Subcutaneous adipose tissue (tissue), 4 donors: ENCODE results near the gene CD300LF. TPM values are rescaled to one million over a fixed set of nuclear protein-coding genes. Genes with fewer than 3 reads are reported as not detected.

Source experiments
- total RNA-seq, 4 donors: library from RNA; depleted of rRNA; stranded (reverse); fragments of >200 nt; gene quantifications; one replicate each; pipeline ENCODE4 v1.1.0, GENCODE V29; 2016
- TF ChIP-seq, protein P1 (sequence below): fragments of 450-650 bp; IDR thresholded peaks from one replicate; pipeline ENCODE4 v1.5.1; 2016; ENCODE audit warnings: low read depth, mild to moderate bottlenecking, control low read depth, antibody characterized with exemption, moderate library complexity

CD300LF gene
- total RNA-seq, 4 donors from 2014 or later = 0.98 to 6.8 (median 1.1) TPM; not detected in 1

DNA sequence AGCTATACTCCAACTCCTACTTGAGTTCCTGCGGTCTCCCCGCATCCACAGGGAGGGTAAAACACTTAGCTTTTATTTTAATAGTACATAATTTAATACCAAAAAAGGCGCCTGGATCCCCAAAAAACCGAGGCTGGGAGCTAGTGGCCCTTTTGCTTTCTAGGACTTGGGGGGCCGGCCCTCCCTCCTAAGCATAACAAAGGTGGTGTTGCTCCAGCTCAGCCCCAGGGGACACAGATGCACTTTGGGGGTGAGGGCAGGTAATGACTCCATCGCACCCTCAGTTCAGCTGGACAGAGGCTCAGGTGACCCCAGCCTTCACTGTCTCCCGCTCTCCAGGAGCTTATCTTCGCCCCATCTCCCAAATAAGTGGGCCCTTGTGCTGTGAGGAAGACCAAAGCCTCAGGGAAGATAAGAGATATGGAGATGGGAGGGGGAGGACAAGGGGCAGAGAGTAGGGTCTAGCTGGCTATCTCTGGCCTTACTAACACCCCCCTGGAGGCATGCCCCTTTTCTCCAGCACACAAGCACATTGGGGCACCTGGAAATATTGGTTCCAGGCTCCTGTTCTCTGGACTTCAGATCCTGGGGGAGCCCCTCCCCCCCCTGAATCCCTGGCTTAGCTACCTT is 32.9 kb upstream of the CD300LF start:
- TF ChIP-seq, protein P1, sequence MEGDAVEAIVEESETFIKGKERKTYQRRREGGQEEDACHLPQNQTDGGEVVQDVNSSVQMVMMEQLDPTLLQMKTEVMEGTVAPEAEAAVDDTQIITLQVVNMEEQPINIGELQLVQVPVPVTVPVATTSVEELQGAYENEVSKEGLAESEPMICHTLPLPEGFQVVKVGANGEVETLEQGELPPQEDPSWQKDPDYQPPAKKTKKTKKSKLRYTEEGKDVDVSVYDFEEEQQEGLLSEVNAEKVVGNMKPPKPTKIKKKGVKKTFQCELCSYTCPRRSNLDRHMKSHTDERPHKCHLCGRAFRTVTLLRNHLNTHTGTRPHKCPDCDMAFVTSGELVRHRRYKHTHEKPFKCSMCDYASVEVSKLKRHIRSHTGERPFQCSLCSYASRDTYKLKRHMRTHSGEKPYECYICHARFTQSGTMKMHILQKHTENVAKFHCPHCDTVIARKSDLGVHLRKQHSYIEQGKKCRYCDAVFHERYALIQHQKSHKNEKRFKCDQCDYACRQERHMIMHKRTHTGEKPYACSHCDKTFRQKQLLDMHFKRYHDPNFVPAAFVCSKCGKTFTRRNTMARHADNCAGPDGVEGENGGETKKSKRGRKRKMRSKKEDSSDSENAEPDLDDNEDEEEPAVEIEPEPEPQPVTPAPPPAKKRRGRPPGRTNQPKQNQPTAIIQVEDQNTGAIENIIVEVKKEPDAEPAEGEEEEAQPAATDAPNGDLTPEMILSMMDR = no peak

DNA sequence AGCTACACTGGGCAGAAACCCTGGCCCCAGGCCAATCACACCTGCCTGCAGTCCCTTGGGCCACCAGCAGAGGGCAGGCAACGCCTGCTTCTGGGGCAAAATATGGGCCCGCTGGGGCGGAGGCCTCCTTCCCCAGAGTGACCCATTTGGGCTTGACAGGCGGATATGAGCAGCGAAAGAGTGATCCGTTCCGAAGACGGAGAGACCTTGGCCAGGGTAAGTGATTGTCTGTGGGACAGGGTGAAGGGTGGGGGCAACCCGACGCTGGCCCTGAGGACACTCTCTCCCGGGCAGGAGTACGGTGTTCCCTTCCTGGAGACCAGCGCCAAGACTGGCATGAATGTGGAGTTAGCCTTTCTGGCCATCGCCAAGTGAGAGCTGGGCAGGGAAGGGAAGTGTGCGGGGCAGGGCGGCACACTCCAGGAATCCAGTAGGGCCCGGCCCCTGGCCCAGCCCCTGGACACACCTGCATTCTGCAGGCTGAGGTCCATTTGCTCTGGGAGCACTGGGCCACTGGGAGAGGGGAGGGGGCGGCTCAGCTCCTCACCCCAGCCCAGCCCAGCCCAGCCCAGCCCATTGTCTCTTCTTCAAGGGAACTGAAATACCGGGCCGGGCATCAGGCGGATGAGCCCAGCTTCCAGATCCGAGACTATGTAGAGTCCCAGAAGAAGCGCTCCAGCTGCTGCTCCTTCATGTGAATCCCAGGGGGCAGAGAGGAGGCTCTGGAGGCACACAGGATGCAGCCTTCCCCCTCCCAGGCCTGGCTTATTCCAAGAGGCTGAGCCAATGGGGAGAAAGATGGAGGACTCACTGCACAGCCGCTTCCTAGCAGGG is 32.2 kb upstream of the CD300LF start:
- TF ChIP-seq, protein P1 = no peak

DNA sequence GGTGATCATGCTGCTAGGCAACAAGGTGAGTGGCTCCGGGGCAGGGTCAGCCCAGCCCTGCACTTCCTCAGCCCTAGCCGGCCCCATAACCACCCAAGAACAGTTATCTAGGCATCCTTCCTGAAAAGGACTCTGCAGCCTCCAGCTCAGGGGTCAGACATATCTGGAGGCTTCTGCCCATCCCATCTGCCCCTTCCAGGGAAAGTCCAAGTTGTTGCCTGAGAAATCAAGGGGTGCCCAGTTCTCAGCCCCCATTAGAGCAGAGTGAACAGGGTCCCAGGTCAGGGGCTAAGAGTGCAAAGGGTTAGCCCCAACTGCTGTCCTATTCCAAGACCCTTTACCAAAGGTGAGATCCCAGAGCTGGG is 31.6 kb upstream of the CD300LF start:
- TF ChIP-seq, protein P1 = no peak

DNA sequence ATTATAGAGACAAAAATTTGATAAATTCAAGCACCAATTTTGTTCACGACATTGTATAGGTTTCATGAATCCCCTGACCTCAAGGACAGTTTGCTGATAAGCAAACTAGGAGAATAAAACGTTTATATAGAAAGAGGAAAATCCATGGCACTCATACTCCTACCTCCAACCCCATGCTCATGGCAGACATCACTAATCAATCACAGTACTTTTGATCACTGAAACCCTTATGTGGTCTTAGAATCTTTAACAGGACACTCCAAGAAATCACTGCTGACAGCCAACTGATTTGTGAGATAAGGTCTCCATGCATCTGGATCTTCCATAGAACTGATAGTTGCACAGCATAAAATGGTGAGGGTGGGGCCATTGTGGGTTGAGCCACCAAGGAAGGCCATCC is 31.0 kb upstream of the CD300LF start:
- TF ChIP-seq, protein P1 = no peak

DNA sequence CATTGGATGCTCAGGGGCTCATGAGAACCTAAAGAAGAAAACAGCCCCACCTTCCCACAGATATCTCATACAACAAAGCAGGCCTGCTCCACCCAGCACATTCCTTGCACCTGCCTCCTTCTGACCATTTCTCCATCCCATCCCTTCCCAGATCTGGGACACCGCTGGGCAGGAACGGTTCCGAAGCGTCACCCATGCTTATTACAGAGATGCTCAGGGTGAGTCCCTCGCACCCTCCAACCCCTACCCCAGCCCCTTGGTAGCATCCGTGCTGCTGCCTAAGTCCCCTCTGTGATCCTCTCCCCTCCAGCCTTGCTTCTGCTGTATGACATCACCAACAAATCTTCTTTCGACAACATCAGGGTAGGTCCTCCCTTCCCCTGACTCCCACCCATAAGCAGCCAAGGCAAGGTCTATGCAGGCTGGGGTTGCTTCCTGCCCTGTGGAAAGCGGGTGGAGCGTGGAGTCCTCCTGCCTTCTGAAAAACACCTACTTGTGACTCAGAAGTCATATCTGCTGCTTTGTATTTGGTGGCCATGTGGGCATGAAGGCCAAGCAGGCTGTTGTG is 30.3 kb upstream of the CD300LF start:
- TF ChIP-seq, protein P1 = no peak

DNA sequence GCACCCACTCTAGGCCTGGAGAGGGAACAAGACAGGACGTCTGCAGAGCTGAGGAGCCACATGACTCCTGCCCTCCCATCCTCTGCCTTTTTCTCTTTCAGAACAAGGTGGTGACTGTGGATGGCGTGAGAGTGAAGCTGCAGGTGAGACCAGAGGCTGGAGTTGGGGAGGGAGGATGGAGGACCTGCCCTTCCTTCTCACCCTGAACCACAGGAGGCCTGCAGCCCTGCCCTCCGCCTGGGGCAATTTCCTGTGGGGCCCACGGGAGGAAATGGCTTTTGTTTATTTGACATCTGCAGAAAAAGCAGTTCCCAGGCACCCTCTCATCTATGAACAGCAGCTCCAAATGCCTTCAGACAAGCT is 29.4 kb upstream of the CD300LF start:
- TF ChIP-seq, protein P1 = no peak

DNA sequence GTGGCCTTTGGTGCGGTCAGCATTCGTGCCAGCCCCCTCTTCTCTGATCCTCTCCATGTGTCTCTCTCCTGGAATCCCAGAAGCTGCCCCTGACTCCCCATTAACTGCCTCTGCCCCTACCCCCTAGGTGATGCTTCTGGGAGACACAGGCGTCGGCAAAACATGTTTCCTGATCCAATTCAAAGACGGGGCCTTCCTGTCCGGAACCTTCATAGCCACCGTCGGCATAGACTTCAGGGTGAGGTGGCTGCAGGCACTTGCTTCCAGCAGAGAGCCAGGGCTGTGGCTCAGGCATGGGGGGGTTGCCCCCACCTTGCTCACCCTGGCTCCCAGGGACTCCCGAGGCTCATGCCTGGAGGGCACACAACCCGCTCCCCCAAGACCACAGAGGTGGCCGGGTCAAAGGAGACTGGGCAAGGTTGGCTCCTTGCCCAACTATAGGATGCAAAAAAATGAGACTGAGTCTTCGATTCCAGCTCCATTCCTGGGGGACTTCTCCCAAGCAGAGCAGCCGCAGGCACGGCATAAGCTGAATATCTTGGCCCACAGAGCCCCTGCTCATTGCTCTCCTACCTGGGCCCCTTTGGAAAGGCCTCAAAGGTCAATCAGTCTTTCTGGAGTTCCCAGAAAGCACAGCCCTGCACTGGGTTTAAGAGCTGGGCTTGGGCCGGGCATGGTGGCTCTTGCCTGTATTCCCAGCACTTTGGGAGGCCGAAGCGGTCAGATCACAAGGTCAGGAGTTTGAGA is 28.1 kb upstream of the CD300LF start:
- TF ChIP-seq, protein P1 = no peak
